DND-41 (cell line): ENCODE measurements around the gene NTMT1.

Experiments
- CTCF ChIP-seq: IDR thresholded peaks from 2 replicates; pipeline ENCODE4 v1.5.1; 2012; ENCODE audit warnings: borderline replicate concordance, low read length, moderate library complexity, mild to moderate bottlenecking; ENCODE audit not compliant: poor library complexity, severe bottlenecking; ENCODE audit errors: extremely low read depth
- EZH2 ChIP-seq: IDR thresholded peaks from 3 replicates; pipeline ENCODE4 v1.6.1; 2012; ENCODE audit warnings: borderline replicate concordance, low read depth, mild to moderate bottlenecking, moderate library complexity, low read length, inconsistent platforms; ENCODE audit not compliant: severe bottlenecking

GRCh38 chr9:129653823-129654553 is 28.0 kb downstream of the NTMT1 start:
- TF ChIP-seq CTCF (no peak), EZH2 (no peak)
